ENCODE measurements around the gene IQUB.

IQUB gene

DNA sequence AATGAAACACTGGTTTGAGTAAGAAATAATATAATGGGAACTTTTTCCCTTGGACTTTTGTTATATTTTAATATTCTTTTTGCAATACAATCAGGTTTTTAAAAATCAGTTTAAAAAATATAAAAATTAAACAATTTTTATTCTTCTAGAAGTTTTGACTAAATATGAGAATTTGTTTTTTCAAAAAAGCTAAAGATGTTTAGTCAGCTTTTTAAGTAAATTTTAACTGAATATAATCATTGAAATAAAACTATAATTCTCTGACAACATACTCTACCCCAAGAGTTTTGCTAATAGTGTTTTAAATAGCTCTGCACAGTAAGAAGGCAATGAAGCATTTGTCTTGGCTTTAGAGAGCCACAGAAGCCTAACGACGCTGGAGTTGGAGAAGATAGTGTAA is 70.5 kb downstream of the IQUB start:
- Histone ChIP-seq H3K4me3 (ENCODE audit: insufficient read depth, low read length, poor library complexity, severe bottlenecking) (no peak overlapping the region), H3K9me2 (replicated peaks; ENCODE audit: insufficient read depth, low read length) (0 out of 2 replicates have a peak, but pooled peaks cover 3% of the 10 kb centered on the region), H3K36me3 (ENCODE audit: low read length) (no peaks in the 10 kb centered on the region), H3K9ac (ENCODE audit: low read length) (no peak overlapping the region), H3K4me2 (ENCODE audit: low read depth, low read length, poor library complexity, severe bottlenecking) (no peak overlapping the region), H3F3A (ENCODE audit: insufficient read depth) (no peaks in the 10 kb centered on the region), H3K27ac (ENCODE audit: low read depth, low read length) (no peak overlapping the region), H4K20me1 (ENCODE audit: low read depth, low read length) (no peaks in the 10 kb centered on the region), H3K79me2 (ENCODE audit: insufficient read depth, low read length) (no peaks in the 10 kb centered on the region), H2AFZ (ENCODE audit: low read depth, low read length, severe bottlenecking) (no peak overlapping the region), H3K27me3 (ENCODE audit: low read length) (no peaks in the 10 kb centered on the region), H3K9me3 (ENCODE audit: insufficient read depth, low read length) (no peaks in the 10 kb centered on the region)
- TF ChIP-seq CTCF (IDR thresholded peaks at IDR 0.05; ENCODE audit: insufficient read depth, low read length, poor library complexity, severe bottlenecking) = no peak
- no peak for TF ChIP-seq EZH2phosphoT487 (conservative IDR thresholded peaks at IDR 0.05; ENCODE audit: low read length)

GRCh38 chr7:123460616-123461015 is 73.8 kb downstream of the IQUB start:
- Histone ChIP-seq H3K27me3 (ENCODE audit: low read length) (no peaks in the 10 kb centered on the region), H3K79me2 (ENCODE audit: insufficient read depth, low read length) (no peaks in the 10 kb centered on the region), H3K9me2 (replicated peaks; ENCODE audit: insufficient read depth, low read length) (0 out of 2 replicates have a peak, but pooled peaks cover 3% of the 10 kb centered on the region), H3K4me3 (ENCODE audit: insufficient read depth, low read length, poor library complexity, severe bottlenecking) (no peak overlapping the region), H3K4me2 (ENCODE audit: low read depth, low read length, poor library complexity, severe bottlenecking) (no peak overlapping the region), H2AFZ (ENCODE audit: low read depth, low read length, severe bottlenecking) (no peak overlapping the region), H3K27ac (ENCODE audit: low read depth, low read length) (no peak overlapping the region), H3K36me3 (ENCODE audit: low read length) (no peaks in the 10 kb centered on the region), H4K20me1 (ENCODE audit: low read depth, low read length) (no peaks in the 10 kb centered on the region), H3K9me3 (ENCODE audit: insufficient read depth, low read length) (no peaks in the 10 kb centered on the region), H3F3A (ENCODE audit: insufficient read depth) (no peaks in the 10 kb centered on the region), H3K9ac (ENCODE audit: low read length) (no peak overlapping the region)
- no peak for TF ChIP-seq CTCF (IDR thresholded peaks at IDR 0.05; ENCODE audit: insufficient read depth, low read length, poor library complexity, severe bottlenecking)
- no peak for TF ChIP-seq EZH2phosphoT487 (conservative IDR thresholded peaks at IDR 0.05; ENCODE audit: low read length)

- Histone ChIP-seq H3K4me2 (ENCODE audit: low read depth, low read length, poor library complexity, severe bottlenecking) (no peak overlapping the region), H3K79me2 (ENCODE audit: insufficient read depth, low read length) (no peaks in the 10 kb centered on the region), H2AFZ (ENCODE audit: low read depth, low read length, severe bottlenecking) (no peak overlapping the region), H3K27me3 (ENCODE audit: low read length) (no peaks in the 10 kb centered on the region), H3K27ac (ENCODE audit: low read depth, low read length) (no peak overlapping the region), H3F3A (ENCODE audit: insufficient read depth) (no peaks in the 10 kb centered on the region), H3K9ac (ENCODE audit: low read length) (no peak overlapping the region), H3K9me3 (ENCODE audit: insufficient read depth, low read length) (no peaks in the 10 kb centered on the region), H3K36me3 (ENCODE audit: low read length) (no peaks in the 10 kb centered on the region), H3K4me3 (ENCODE audit: insufficient read depth, low read length, poor library complexity, severe bottlenecking) (no peak overlapping the region), H4K20me1 (ENCODE audit: low read depth, low read length) (no peaks in the 10 kb centered on the region), H3K9me2 (replicated peaks; ENCODE audit: insufficient read depth, low read length) (0 out of 2 replicates have a peak, but pooled peaks cover 3% of the 10 kb centered on the region)
- TF ChIP-seq CTCF (IDR thresholded peaks at IDR 0.05; ENCODE audit: insufficient read depth, low read length, poor library complexity, severe bottlenecking) (no peak), EZH2phosphoT487 (conservative IDR thresholded peaks at IDR 0.05; ENCODE audit: low read length) (no peak)
These were observed 78.4 kb downstream of the IQUB start for GRCh38 chr7:123455965-123456470.

Measured in SU-DHL-6 (cell line).